ENCODE results near the gene MAP7D3.
"Not testable (repeated sequence)": the region's sequence is repeated elsewhere in the genome, so short reads cannot be mapped to it uniquely, and the experiment has no call there.

MAP7D3 gene

DNA sequence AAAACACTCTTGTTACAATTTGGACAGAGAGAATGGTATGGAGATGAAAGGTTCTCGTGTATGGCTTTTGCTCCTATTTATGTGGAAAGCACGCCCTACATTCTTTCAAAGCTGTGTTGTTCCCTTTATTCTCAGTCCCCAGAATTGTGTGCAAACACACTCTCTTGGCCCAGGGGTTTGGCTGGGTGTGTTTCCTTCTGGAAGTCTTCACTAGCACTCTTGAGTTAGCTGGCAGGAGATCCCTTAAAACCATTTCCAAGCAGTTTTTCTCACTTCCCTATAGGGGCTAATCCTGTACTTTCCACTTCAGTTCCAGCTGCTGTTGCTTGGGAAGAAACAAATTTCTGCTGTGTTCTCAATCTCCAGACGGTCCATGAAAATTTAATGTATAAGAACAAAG lies 68.8 kb downstream of the MAP7D3 start:
- no peak for DNase-seq (ENCODE audit: low read depth)

DNA sequence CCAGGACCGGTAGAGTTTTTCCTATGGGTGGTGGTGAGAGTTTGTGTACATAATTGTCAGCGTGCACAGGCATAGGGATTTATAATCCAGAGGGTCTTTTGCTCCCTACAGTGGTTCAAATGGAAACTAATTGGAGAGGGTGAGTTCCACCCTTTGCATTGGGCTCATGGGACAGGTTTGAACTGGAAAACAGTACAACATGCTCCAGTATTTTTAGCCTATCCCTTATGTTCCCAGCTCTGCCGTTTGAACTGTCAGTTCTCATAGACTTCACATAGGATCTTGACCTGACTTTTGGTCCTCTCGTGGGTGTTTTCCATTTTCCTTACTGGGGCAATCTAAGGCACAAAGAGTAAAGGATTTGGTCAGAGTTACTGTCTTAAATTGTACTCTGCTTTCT lies 72.1 kb downstream of the MAP7D3 start:
- DNase-seq (ENCODE audit: low read depth) = no peak

DNA sequence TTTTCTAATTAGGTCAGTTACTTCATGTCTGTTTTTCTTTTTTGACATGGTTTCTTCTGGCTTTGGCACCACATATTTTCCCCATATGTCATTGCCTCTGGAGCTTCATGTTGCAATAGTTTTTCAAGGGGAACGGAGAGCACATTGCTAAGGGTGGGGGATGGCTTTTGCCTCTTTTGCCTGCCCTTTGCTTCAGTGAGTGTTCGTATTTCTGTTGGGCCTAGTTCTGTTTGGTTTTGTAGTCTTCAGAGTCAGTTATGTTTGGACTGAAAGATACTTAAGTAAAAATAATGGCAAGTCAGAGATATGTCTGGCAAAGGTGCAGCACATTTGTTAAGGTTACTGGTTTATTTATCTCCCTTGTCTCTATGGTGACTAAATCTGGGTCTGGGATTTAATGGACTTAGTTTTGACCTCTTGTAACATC lies 74.8 kb downstream of the MAP7D3 start:
- no peak for DNase-seq (ENCODE audit: low read depth)

DNA sequence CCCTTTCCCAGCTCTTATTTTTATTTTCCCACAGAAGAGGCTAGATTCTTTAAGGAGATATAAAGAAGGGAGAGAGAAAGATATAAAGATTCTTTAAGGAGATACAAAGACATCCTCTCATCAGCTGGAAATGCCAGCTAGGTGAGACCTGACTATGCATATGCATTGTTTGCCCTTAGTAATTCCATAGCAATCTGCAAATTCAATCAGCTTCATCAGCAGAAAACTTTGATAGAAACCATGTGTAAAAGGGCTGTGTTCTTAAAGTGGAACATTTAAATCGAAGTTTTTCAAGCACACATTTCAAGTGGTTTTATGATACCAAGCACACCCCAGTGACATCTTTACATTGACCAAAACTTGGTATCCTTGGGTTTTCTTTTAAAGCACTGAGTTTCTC lies 79.8 kb downstream of the MAP7D3 start:
- no peak for DNase-seq (ENCODE audit: low read depth)

DNA sequence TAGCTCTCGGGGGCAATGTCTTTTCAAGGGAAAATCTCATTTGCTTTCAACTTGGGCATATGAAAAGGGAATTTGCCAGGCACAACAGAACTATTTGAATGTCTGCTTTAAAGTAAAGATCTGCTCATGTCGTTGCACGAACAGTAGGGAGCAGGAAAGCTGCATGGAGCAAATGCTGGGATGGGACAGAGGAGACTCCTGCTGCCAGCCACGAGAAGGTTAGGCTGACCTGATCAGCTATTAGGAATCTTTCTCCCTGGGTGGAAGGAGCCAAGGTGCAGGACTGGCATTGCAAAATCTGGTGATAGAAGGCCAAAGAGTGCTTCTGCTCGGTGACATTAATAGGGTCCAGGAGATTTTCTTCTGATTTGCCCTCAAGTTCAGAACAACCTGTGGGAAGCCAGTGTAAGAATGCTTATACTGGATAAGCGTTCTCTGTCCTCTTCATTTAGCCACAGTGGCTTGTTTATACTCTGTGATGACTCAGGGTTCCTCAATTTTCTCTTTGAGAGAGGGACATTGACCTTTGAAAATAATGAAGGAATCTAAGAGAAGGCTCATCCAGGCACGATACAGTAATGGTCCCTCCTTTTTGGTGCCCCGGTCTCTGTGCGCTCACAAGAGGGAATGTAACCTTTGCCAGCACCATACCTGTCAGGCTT lies 80.9 kb downstream of the MAP7D3 start:
- DNase-seq (ENCODE audit: low read depth) = no peak

DNA sequence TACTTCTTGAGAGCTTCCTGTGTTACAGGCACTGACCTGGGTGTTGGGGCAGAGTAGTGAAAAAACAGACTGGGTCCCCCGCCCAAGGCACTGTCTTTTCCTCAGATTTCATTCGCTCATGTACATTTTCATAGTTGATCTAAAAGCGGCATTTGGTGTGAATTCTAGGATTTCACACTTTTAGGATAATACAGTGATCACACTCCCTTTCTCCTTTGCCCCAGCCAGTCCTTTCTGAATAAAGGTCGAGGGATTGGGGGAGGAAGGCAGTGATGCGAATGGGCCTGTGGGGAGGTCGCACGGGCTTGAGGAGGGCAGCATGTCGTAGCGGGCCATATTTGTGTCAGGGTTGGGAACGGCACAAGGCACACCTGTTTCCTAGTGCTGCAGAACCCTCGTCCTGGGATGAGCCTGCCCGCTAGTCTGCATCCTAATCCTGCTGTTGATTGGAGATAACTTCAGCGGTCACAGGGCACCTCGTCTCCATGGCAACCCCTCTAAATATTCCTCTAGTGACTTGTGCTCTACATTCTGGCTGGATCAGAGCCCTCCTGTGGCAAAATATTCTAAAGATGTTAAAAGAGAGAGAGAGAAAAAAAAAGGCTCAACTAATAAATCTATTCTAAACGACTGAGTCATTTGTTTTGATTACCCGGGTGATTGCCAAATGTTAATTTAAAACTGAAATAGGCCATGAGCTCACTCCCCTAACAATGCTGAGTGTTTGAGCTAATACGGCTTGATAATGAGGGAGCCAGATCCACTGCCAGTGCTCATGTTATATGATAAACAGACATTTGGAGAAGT lies 82.1 kb downstream of the MAP7D3 start:
- no peak for DNase-seq (ENCODE audit: low read depth)

DNA sequence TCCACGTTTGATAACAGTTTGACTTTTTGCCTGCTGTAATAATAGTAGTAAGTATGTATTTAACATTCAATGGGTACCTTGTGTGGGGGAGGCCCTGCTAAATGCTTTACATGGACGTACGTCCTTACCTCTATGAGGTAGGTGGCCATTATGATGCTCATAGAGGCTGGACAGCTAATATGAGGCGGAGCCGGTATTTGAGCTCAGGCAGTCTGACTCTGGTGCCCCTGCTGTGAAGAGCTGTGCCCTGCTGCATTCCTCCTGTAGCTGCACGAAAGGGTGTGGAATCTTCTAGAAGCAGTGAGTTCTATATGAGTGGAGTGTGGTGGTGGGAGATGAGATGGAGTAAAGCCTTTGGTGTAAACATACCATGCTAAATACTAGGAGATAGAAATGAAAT lies 83.2 kb downstream of the MAP7D3 start:
- not testable (repeated sequence) for DNase-seq (ENCODE audit: low read depth)

DNA sequence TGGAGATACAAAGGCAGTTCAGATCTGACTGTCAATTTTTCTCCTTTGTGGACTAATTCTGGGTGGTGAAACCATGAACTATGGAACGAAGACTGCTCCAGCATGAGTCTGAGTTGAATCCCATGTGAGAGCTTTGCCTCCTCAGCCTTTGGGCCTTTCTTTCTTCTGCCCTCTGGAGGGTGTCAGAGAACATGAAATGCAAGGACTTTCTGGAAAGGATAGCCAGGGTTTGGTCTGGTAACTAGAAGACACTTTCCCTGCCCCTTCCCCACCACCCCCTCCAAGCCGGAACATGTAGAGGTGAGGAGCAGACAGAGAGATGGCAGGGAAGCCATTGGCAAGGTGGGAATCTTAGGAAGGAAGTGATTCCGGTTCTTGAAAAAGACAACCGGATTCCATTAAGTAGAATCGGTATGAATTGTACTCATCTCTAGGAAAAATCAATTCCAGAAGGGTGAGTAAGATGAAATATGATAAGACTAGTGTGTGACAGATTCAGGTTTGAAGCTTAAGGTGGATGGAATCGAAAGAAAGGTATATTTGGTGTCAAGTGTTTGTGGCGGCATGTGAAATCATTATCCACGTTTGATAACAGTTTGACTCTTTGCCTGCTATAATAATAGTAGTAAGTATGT lies 84.9 kb downstream of the MAP7D3 start:
- no peak for DNase-seq (ENCODE audit: low read depth)

DNA sequence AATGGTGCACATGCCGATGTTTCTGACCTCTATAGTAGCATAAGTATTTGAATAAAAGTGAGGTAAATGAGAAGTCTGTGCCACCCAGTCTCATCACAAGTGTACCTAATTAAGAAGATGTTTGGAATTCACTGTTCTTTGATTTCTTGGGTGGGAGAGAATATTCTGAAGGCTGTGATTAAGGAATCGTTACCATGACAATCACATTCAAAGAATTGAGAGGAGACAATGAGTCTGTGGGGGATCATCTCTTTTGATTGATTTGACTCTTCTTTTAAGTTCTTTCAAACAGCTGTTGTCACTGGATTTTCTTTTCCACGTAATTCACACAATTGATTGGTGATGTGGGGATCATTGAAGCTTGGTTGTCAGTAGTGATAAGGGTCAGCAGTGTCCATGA lies 85.8 kb downstream of the MAP7D3 start:
- no peak for DNase-seq (ENCODE audit: low read depth)

DNA sequence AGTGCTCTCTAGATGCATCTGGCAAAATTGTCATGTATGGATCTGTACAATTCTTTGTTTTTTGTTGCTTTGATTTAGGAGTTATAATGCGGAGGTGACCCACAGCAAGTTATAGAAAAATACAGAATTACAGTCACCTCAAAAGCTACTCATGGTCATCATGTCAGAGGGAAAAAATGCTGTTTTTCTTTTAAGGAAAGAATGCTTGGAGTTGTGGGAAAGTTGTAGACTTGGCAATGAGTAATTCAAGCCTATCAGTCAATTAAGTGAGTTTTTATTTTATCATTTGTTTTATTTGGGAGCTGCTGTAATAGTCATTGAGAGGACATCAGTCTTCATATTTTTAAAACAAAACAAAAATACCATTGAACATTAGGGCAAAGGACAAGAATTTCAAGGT lies 87.5 kb downstream of the MAP7D3 start:
- DNase-seq (ENCODE audit: low read depth) = no peak

Measured in stimulated activated CD8-positive, alpha-beta memory T cell treated with anti-CD3 and anti-CD28 coated beads, Interleukin-12 subunit alpha, Interleukin-12 subunit beta, amount 100 ng/mL, for 4 hours (primary cell).